Measurements from ENCODE around the gene RWDD1.
A peak's percentile ranks its signal among the peaks of the same experiment; 100 is the strongest.

Gene RWDD1, protein sequence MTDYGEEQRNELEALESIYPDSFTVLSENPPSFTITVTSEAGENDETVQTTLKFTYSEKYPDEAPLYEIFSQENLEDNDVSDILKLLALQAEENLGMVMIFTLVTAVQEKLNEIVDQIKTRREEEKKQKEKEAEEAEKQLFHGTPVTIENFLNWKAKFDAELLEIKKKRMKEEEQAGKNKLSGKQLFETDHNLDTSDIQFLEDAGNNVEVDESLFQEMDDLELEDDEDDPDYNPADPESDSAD

DNA sequence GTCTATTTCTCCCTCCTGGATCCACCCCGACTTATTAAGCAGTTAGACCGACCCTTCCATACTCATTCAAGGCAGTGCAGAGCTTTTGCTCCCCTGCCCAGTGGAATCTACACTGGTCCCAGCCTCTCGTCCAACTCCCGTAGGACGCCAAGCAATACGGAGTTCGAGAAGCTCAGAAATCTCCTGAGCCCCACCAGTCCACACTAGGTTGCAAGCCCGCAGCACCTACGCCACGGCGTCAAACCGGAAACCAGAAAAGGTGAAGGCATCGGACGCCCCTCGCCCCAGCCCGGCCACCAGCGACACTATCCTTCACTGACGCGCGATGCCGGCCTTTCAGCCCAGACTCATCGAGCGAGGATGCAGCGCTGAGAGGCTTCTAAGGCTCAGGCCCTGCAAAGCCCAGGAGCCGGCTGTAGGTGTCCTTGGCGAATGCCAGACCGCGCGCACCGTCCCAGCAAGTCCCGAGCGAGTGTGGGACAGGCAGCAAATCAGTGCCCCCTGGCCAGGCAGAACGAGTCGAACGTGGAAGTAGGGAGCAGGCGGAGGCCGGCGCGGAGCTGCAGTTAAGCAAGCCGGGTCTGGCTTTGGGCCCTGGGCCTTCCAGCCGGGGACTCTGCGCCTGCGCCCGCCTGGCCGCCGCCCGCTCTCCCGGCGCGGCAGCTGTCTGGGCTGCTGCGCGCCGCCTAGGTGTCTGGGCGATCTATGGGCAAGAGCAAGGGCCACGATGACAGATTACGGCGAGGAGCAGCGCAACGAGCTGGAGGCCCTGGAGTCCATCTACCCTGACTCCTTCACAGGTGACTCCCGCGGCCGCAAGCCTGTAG is at the start of gene RWDD1:
TSS of gene RWDD1 (plus strand) at position 649 of the 827 bp plus-strand sequence. CDS start at position 728, 79 bp downstream.
- peak within 1 kb of the TSS; percentile 69 for H3K4me3 ChIP-seq (ENCODE audit: low read depth, low read length)
- TF ChIP-seq, protein P1, sequence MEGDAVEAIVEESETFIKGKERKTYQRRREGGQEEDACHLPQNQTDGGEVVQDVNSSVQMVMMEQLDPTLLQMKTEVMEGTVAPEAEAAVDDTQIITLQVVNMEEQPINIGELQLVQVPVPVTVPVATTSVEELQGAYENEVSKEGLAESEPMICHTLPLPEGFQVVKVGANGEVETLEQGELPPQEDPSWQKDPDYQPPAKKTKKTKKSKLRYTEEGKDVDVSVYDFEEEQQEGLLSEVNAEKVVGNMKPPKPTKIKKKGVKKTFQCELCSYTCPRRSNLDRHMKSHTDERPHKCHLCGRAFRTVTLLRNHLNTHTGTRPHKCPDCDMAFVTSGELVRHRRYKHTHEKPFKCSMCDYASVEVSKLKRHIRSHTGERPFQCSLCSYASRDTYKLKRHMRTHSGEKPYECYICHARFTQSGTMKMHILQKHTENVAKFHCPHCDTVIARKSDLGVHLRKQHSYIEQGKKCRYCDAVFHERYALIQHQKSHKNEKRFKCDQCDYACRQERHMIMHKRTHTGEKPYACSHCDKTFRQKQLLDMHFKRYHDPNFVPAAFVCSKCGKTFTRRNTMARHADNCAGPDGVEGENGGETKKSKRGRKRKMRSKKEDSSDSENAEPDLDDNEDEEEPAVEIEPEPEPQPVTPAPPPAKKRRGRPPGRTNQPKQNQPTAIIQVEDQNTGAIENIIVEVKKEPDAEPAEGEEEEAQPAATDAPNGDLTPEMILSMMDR (IDR thresholded peaks at IDR 0.05; ENCODE audit: borderline replicate concordance, insufficient read depth, low read depth, low read length) = no peak

DNA sequence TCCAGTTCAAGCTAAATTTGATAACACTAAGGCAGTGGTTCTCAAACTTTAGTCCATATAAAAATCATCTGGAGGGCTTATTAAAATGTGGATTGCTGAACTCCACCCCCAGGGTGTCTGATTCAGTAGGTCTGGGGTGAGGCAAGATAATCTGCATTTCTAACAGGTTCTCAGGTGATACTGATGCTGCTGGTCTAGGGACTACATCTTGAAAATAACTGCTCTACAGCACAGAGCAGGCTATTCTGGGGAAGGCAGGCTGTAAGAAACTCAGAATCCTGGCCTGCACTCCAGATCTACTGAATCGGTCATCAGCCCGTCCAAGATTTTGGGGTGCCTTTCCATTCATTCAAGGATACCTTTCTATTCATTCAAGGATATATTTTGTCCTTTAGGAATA is 48.4 kb upstream of the RWDD1 start:
- TF ChIP-seq, protein P1 (IDR thresholded peaks at IDR 0.05; ENCODE audit: borderline replicate concordance, insufficient read depth, low read depth, low read length) = no peak
- H3K4me3 ChIP-seq (ENCODE audit: low read depth, low read length) = no peak overlapping the region

DNA sequence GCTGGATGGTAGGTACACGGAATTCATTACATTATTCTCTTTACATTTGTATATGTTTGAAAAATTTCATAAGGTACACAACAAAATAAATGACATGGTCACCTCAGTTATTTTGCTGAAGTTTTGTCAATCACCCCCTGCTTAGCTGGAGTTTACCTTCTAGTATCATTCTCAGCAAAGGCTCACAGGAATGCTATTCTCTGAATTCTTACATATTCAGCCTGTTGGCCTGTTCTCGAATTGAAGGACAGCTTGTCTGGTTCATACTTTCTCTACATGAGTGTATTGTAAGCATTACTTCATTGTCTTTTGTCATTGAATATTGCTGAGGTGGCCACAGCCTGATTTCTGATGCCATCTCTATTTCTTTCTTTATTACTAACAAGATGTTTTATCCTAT is 47.1 kb upstream of the RWDD1 start:
- TF ChIP-seq, protein P1 (IDR thresholded peaks at IDR 0.05; ENCODE audit: borderline replicate concordance, insufficient read depth, low read depth, low read length) = no peak
- H3K4me3 ChIP-seq (ENCODE audit: low read depth, low read length) = no peak overlapping the region

DNA sequence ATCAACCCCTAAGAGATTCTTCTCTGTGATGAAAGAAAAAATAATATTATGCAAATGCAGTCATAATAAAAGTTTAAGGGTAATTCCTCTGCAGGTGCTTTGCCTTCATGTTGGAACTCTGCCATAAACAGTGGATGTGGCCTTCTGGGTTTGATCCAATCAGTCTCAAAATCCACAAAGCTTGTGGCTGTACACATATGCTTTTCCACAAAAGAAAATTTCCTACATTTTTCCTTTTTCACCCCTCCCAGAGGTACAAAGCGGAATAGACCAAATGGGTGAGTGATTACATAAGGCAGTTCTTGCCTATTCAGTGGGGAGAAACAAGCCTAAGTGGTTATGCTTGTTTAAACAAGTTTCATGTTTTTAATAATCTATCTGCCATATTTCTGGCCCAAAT is 43.2 kb upstream of the RWDD1 start:
- H3K4me3 ChIP-seq (ENCODE audit: low read depth, low read length) = no peak overlapping the region
- TF ChIP-seq, protein P1 (IDR thresholded peaks at IDR 0.05; ENCODE audit: borderline replicate concordance, insufficient read depth, low read depth, low read length) = no peak

DNA sequence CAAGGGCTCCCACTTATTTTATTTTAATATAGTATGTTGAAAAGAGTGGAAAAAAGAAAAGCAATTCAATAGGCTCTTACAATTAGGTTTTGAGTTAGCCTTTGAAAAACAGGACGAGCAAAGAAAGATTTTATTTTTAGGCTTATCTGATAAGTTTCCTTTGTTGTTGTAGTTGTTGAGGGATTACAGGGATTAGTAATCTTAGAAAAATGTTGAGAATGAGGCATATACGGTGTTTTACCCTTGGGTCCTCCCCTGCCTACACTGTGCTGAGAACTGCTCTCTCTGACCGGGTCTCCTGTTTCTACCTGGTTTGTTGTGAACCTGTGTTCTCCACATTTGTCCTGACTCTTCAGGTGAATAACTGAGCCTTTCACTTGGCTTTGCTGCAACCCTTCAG is 42.5 kb upstream of the RWDD1 start:
- TF ChIP-seq, protein P1 (IDR thresholded peaks at IDR 0.05; ENCODE audit: borderline replicate concordance, insufficient read depth, low read depth, low read length) = no peak

DNA sequence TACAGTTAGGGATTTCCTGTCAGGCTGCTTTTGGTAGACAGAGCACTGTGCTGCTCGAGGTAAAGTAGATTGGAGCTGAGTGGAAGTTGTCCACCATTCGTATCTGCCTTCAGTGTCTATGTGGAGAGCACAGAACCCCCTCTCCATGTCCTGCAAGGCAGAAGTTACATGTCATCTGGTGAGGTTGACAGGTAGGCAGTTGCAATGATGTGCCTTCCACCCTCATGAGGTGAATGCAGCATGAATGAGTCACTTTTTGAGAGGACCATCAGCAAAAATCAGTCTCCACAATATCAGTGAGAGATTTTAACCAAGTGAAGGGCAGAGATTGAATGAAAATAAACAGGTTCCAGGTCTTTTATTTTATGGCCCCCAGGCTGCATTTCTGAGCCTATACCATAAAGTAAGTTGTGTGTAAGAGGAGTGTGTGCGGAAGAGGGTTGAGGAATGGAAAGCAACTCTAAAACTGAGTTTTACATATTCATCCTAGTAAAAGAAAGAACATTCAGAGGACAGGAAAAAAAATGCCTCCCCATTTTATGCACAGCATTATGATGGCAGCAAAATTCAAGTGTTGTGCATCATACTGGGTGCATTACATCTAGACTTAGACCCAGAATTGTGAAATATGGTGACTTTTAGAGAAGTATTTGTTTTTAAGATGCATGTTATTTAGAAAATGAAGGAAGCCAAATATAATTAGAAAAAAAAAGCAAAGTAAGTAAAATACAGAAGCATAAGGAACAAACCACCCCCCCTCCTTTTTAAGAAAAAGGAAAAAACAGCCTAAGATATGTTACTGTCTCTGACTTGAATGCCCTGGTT is 41.6 kb upstream of the RWDD1 start:
- H3K4me3 ChIP-seq (ENCODE audit: low read depth, low read length) = no peak overlapping the region
- TF ChIP-seq, protein P1 (IDR thresholded peaks at IDR 0.05; ENCODE audit: borderline replicate concordance, insufficient read depth, low read depth, low read length) = no peak

More for the DNA sequence above, 42.5 kb upstream of the RWDD1 start:
- H3K4me3 ChIP-seq (ENCODE audit: low read depth, low read length) = no peak overlapping the region

All from GM12875 (cell line).